Activated T-cell treated with anti-CD3 and anti-CD28 coated beads, Interleukin-2, amount 50 U/mL, for 1 hour (primary cell): ENCODE results near the gene PFAS.

Experiments
- DNase-seq: peaks from one replicate; pipeline ENCODE4 v3.0.0-alpha.2; 2020

Gene PFAS

DNA sequence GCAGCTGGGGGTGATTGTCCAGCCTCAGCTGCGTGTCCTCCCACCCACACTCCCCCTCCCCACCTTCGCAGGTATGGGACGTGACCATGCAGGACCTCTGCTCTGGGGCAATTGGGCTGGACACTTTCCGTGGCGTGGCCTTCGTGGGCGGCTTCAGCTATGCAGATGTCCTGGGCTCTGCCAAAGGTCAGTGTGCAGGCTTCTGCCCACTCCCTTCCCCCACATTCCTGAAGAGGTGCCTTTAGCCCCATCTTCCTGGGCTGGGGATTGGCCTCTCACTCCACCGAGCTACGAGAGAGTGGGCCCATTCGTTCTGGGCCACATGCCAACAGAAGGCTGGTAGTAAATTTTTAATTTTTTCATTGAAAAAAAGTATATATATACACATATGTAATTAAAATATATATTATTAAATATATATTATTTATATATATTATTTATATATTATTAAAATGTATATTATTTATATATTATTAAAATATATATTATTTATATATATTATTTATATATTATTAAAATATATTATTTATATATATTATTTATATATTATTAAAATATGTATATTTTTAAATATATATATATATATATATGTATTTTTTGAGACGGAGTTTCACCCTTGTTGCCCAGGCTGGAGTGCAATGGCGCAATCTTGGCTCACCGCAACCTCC lies 18.5 kb downstream of the PFAS start:
- no peak for DNase-seq

DNA sequence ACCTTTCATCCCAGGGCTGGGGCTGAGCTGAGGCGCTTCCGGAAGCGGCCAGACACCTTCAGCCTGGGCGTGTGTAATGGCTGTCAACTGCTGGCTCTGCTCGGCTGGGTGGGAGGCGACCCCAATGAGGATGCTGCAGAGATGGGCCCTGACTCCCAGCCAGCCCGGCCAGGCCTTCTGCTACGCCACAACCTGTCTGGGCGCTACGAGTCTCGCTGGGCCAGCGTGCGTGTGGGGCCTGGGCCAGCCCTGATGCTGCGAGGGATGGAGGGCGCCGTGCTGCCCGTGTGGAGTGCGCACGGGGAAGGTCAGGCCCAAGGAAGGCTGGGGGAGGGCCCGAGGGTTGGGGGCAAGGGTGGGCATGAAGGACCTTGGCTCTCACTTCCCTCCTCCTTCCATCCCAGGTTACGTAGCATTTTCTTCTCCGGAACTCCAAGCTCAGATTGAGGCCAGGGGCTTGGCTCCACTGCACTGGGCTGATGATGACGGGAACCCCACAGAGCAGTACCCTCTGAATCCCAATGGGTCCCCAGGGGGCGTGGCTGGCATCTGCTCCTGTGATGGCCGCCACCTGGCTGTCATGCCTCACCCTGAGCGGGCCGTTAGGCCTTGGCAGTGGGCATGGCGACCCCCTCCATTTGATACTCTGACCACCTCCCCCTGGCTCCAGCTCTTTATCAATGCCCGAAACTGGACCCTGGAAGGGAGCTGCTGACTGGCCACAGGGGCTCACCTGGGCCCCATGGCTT lies 19.6 kb downstream of the PFAS start:
- no peak for DNase-seq

DNA sequence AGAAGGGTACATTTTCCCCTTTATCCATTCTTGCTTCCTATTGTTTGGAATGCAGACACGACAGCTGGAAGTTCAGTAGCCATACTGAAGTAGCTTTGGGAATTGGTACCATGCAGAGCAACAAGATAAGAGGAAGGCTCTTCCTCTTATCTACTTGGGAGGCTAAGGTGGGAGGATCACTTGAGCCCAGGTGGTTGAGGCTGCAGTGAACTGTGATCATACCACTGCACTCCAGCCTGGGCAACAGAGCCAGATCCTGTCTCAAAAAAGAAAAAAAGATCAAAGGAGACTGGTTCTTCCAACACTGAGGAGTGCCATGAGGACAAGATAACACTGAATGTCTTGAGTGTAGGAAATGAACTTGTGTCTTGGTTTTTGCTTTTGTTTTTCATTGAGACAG lies 23.3 kb downstream of the PFAS start:
- DNase-seq, result no peak

DNA sequence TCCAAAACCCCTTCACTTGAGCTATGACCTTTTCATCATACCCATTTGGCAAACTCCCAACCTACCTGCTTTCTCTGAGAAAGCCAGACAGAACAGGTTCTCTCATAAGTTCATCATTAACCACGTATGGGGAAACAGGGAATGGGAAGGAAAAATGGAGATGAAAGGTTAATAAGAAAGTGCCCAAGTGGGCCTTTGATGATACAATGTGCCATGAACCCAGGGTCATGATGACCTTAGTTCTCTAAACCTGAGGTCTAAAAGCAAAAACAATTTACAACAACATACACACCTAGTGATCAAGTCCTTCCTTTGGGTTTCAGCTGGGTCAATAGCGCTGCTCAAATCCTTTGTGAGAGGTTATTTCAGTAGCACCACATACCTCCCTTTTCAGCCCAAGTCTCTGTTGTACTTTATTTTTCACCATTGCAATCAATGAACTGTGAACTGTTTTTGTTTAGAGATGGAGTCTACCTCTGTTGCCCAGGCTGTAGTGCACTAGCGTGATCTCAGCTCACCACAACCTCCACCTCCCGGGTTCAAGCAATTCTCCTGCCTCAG lies 24.9 kb downstream of the PFAS start:
- DNase-seq, result no peak

DNA sequence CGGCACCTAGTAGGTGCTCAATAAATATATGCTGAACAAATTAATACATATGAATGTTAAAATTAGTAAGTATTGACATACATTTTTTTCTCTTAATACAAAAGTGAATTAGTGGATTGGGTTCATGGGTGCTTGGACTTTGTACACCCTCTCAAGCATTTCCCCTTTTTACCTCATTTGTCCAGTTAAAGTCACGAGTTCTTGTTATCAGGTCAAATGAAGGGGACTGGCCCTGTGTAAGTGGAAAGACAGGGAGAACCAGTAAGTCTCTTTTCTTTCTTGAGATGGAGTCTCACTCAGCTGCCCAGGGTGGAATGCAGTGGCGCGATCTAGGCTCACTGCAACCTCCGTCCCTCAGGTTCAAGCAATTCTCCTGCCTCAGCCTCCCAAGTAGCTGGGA lies 25.7 kb downstream of the PFAS start:
- no peak for DNase-seq

DNA sequence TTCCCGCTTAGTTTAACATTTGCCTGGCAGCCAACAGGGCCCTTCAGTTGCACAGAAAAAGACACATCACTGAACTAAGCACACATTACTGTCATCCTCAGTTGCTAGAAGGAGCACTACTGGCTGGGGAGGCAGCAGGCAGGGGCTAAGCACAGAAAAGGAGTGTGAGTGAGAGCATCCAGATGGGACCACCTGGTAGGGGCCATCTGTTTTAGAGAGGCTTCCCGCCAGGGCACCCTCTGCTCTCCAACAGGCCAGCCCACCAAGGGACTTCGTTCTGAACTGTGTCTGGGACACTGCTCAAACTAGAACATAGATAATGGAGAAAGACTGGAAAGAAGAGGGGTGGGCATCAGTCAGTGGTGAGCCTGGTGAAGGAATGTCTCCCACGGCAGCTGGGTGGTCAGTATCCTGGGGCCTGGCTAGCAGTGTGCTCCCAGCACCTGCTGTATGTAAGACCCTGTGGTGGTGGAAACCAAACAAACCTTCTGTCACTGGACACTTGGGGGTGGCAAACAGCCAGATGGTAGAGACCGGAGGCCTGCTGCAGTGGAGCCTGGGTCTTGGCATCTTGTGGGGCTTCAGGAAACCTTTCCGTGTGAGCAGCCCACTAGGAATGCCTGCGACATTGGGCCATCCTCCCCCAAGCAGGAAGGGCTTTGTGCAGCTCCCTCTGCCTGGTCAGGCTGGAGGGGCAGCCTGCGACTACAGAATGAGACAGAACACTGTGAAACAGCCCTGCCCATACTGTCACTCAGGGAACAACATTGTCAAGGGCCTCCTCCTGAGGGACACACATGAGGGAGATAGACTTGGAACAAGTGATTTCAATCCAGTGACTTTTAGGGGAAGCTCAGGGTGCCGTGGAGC lies 26.6 kb downstream of the PFAS start:
- DNase-seq, result no peak

DNA sequence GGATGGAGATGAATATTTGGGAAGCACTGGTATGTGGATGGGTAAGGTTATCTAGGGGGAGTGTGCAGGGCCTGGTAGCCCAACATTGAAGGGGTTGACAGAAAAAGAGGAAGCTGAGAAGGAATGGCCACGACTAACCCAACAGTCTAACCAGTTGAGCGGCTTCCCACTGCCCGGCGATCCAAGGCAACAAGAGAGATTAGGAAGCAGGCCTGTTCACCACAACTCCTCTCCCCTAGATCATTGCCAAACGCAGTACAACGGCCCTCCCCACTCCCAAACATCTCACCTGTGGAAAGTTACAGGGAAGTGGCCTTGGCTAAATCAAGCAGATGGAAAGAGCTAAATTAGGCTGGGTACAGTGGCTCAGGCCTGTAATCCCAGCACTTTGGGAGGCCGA lies 28.2 kb downstream of the PFAS start:
- no peak for DNase-seq

DNA sequence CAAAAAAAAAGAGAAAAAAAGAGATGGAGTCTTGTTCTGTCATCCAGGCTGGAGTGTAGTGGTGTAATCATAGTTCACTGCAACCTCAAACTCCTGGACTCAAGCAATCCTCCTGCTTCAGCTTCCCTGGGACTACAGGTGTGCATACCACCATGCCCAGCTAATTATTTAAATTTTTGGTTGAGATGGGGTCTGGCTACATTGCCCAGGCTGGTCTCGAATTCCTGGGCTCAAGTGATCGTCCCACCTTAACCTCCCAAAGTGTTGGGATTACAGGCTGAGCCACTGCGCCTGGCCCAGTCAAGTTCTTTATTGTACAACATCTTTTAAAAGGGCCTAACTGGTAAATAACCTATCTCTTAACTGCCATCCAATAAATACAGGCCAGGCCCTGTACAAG lies 33.3 kb downstream of the PFAS start:
- no peak for DNase-seq

DNA sequence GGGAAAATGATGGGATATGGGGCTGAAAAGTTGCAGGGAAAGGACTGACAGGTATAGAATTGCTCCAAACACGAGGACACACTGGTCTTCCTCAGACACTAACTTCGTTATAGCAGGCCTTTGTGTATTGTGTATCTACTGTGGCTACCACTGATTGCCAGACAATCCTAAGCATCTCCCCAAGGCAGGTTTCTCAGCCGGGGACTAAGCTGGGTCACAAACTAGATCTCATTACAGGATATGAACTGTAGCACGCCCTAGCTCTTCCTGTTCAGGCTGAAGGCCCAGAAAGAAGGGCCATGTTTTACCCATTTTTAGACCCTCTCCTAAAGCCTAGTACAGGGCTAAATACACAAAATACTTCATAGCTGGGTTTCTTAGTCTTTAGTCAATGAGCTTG lies 34.3 kb downstream of the PFAS start:
- no peak for DNase-seq

DNA sequence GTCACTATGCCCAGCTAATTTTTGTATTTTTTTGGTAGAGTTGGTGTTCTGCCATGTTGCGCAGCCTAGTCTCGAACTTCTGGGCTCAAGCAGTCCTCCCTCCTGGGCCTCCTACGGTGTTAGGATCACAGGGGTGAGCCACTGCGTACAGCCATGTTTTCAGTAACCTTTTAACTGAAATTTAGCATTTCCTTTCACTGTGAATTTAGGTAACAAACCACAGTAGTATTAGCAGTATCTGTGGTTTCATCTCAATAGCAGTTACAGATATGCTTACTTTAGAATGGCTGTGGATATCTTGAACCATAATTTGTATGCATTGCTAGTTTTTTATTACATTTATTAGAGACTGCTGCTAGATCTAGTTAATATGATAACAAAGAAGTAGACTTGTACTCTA lies 35.0 kb downstream of the PFAS start:
- no peak for DNase-seq

DNA sequence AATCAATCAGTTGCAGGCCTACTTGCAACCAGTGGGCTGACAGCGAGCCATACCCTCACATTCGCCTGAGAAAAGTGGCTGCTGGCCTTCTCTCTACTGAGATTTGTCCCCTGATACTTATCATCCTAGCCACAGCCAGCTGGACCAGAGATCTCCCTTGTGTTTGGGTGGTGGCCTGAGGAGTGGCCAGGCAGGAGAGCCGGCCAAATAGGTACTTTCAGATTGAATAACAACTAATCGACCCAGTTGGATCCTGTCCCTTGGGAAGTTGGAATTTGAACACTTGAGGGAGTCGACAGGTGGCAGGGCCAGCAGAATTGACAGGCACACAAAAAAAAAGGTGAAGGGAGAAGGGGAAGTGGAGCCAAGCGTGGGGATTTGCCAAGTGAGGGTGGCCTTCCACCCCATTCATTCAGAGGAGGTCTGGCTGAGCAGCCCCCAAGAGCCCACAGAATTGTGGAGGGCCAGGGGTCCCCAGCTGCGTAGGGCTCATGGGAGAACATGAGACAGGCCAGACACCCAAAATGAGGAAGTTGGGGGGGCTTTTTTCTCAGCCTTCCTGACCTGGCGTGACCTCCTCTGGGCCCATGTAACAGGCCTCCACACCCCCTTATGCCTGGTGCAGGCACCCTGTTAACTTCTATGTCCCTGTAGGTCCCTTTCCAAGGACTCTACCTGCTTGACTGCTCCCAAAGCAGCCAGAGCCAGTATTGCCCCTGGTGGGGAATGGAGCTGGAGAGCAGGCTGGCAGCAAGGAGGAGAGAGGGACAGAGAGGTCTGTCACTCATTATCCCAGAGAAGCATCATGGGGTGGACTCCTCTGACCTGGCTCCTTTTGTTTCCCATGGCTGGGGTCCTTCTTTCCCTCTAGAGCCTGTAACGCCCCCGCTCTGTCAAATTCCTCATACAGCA lies 36.4 kb downstream of the PFAS start:
- DNase-seq, result no peak

DNA sequence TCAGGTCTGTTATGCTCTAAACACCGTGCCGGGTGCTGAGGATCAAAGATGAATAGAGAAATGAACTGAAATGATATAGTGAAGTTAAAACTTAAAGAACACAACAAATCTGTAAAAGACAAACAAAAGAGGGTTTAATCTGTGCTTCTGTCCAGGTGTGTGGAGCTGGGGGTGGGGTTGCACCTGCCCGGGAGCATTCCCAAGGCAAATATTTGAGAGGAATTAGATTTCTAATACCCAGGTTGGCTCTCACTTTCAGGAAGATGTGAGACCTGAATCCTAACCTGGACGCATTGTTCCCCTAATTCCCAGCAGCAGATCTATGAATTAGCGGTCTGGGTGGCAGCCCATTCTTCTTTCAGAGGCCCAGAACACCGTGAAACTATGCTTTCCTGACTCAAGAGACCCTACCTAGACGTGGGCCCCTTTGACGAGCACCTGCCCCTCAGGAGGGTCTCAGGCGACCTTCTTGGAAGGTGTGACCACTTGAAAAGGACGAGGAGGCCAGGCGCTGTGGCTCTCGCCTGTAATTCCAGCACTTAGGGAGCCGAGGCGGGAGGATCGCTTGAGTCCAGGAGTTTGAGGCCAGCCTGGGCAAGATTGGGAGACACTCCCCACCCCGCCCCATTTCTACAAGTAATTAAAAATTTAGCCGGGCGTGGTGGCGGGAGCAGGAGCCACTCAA lies 38.7 kb downstream of the PFAS start:
- no peak for DNase-seq

DNA sequence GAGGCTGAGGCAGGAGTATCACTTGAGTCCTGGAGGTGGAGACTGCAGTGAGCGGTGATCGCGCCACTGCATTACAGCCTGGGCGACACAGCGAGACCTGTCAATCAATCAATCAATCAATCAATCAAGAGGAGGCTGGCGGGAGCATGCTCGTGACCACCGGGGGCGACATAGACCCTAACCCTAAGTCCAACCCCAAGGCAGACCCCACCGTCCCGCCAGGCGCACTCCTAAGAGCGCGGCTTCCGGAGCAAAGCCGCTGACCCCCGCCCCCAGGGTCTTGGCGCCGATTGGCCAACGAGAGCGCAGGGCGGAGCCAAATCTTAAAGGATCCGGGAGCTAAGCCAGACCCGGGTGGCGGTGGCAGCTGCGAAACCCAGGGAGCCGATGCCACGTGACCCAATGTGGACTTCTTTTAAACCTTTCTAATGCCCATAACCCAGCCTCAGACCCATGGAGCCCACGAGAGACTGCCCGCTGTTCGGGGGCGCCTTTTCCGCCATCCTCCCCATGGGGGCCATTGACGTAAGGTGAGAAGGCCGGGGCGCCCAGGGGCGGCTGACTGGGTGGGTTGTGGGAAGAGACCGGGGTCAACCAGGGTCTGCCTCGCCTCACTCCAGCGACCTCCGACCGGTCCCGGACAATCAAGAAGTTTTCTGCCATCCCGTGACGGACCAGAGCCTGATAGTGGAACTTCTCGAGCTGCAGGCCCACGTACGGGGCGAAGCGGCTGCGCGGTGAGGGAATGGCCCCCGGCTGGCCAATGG lies 39.4 kb downstream of the PFAS start, which contains the start of gene RANGRF:
Gene RANGRF (plus strand): TSS at position 335 of the 767 bp plus-strand sequence. CDS start 119 bp downstream, at position 454.
- peak; percentile 80 for DNase-seq

DNA sequence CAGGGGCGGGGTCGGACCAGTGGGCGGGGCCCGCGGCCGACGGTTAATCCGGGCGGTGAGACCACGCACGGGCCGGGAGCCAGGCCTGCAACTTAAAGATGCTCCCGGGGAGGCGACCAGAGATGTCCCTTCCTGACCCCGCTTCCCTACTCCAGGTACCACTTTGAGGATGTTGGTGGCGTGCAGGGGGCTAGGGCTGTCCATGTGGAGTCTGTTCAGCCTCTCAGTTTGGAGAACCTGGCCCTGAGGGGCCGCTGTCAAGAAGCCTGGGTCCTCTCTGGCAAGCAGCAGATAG lies 40.0 kb downstream of the PFAS start:
- no peak for DNase-seq

DNA sequence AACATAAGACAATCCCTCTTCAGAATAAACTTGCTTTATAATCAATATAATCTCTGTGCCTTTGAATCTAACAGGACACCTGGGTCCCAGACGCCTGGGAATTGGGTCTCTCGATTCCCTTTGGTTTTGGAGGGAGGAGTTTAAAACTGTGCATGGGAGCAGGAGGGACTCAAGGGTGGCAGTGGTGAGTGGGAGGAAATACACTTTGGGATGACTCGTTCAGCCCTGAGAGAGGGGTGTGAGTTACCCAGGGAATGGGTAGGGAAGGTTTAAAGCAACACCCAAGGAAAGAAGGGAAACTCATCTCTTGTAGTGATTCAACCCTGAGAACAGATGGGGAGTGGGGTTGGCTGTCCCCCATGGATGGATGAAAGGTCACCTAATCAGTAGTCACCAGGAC lies 41.0 kb downstream of the PFAS start:
- no peak for DNase-seq

DNA sequence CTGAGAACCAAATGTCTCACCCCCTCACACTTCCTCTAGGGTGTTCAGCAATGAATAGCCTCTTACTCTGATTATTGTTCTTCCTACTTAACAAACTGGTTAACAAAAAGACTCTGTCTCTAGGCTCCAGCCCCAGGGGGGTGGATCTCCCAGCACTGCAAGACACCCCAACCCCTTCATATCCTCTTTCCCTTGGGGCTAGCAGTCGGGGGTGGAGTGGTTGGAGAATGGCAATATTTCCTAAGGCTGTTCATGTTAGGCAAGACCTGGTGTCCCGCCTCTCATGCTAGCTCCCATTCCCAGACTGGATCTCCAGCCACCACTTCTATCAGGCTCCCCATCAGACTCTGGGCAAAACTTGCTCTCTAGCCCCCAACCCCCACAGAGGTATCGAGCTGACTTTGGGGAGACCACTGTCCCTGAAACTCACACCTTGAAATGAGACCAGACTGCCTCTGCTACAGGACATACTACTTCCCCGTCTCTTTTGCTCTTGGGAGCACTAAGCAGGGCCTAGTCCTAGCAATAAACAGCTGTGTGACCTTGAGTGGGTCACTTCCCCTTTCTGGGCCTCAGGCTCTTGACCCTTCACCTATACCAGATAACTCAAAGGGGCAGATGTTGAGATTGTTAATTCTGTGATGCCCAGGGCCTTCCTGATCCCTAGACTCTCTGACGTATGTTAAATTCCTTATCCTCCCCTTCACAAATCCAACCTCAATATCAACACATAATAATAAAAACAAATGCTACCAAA lies 43.7 kb downstream of the PFAS start:
- no peak for DNase-seq

DNA sequence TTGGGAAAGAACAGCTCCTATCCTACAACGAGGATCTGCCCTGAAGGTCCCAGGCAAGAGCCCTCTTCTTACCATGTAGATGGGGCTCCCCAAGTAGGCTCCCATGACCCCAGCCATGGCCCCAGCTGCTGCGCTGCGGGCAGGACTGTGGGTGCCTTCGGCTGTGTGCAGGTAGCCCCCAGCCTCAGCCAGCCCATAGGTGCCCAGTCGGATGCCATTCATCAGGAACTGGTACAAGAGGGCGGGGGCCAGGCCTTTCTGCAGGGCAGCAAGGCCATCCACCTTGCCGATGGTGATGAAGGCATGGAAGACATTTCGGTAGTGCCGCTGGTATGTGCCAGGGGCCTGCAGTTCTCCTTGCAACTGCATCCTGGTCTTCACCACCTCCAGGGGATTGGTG lies 45.3 kb downstream of the PFAS start:
- DNase-seq, result no peak

DNA sequence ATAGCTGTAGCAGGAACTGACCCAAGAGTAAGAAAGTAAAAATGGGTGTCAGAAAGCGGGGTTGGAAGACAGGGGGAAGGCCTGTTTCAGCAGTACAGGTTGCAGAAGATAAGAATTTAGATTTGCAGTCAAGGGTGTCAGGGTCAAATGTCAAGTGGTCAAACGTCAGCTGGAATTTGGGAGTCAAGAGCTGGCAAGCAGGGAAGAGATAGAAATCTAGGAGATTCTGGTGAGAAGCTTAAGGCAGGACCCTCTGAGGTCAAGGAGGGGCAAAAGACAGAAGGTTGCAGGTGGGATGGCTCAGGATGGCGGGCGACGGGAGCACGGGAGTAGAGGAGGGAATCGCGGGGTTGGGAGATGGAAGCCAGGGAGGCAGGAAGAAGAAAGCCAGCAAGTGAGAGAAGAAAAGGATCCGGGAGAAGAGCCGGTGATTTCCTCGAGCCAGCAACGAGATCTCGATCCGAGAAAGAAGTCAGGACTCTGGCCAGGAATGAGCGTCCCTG lies 45.8 kb downstream of the PFAS start:
- no peak for DNase-seq

DNA sequence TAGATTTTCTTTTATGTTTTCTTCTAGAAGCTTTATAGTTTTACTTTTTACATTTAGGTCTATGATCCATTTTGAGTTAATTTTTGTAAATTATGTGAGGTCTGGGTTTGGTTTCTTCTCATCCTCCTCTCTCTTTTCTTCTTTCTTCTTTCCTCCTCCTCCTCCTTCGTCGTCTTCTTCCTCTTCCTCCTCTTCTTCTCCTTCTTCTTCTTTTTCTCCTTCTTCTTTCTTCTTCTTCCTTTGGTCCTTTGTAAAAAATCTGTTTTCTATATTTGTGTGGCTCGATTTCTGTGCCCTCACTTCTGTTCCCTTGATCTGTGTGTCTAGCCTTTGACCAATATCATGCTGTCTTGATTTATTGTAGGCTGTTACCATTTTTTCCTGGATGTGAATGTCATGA lies 51.1 kb downstream of the PFAS start:
- DNase-seq, result no peak

DNA sequence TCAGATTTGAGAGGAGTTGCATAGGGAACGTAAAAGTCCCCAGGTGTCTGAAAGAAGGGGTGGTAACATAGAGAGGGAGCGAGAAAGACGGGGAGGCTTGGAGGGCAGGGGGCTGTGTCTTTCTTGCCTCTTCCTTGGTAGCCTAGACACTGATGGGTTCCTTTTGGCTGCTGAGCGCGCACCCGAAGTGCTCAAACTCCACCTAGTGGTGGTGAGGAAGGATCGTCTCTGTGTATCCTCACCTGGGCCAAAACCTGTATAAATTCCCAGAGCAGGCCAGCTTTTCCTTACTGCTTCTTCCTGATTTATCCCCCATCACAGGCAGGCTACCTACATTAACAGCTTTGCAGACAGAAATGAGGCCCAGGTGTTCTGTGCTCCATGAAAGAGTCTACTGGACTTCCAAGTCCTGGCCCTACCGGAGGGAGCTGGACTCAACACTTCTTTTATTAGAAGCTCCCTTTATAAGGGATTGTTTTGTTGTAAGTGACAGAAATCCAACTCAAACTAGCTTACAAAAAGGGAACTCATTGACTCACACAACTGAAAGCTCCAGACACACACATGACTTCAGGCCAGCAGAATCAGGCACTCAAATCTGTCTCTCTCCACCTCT lies 51.6 kb downstream of the PFAS start:
- DNase-seq, result peak; percentile 61
